Endothelial cell of umbilical vein (primary cell): ENCODE measurements around the gene WFDC6. TPM values are rescaled to one million over a fixed set of nuclear protein-coding genes. Genes with fewer than 3 reads are reported as not detected.

Experiments
- BruUV-seq: library from RNA; stranded (reverse); fragments of 400-500 nt; replicated peaks from 2 replicates; lab custom pipeline; 2021; lab: Mats Ljungman, UMichigan
- CTCF ChIA-PET: fragments of 300-600, 350-600 bp; sonication (Branson Sonifier 250); formaldehyde crosslinking; loops from one replicate; lab custom pipeline; 2021; ENCODE audit warnings: antibody characterized with exemption, inconsistent platforms; lab: Charles Lee
- POLR2A ChIA-PET: fragments of 300-600, 350-600 bp; sonication (Branson Sonifier 250); formaldehyde crosslinking; loops from one replicate; lab custom pipeline; 2021; ENCODE audit warnings: antibody characterized with exemption, inconsistent platforms; lab: Charles Lee
- DNase-seq: peaks from one replicate; pipeline ENCODE4 v3.0.0-alpha.2; 2011; ENCODE audit warnings: low read depth, low spot score
- FAIRE-seq: peaks from 2 replicates; lab custom pipeline; 2011; peaks lifted over from hg19 to GRCh38; lab: Jason Lieb, UNC
- H2AFZ ChIP-seq: 2 replicates; pipeline ENCODE4 v1.6.0; 2012; ENCODE audit warnings: low read depth, low read length, control low read depth, inconsistent platforms
- H3K27ac ChIP-seq: 2 replicates; pipeline ENCODE4 v1.5.1; 2011; ENCODE audit warnings: low read depth, mild to moderate bottlenecking, control low read depth, low read length, moderate library complexity; ENCODE audit not compliant: insufficient read depth
- H3K27me3 ChIP-seq, 2 experiments: 2 replicates each; pipeline versions ENCODE4 v1.6.0 to v1.6.1; 2011; ENCODE audit warnings: low read length in 2 of 2, mixed read lengths in 1 of 2; ENCODE audit not compliant: control insufficient read depth in 2 of 2, insufficient read depth in 2 of 2
- H3K36me3 ChIP-seq, 2 experiments: 2 replicates in 1 of 2; 3 replicates in 1 of 2; pipeline ENCODE4 v1.5.1; 2011; ENCODE audit warnings: low read length in 2 of 2, mild to moderate bottlenecking in 1 of 2, moderate library complexity in 1 of 2; ENCODE audit not compliant: control insufficient read depth in 2 of 2, insufficient read depth in 2 of 2; ENCODE audit errors: extremely low read depth in 1 of 2
- H3K4me1 ChIP-seq: 3 replicates; pipeline ENCODE4 v1.5.1; 2011; ENCODE audit warnings: mild to moderate bottlenecking, low read length; ENCODE audit not compliant: control insufficient read depth, insufficient read depth; ENCODE audit errors: extremely low read depth
- H3K4me2 ChIP-seq: 2 replicates; pipeline ENCODE4 v1.6.1; 2011; ENCODE audit warnings: low read length, control low read depth, mixed read lengths; ENCODE audit not compliant: insufficient read depth
- H3K4me3 ChIP-seq, 3 experiments: fragments of 200-600 bp in 1 of 3; sonication (generic), shearing (Covaris generic) in 1 of 3; replicated peaks in 1 of 3; 2 replicates each; pipeline ENCODE4 v1.5.1; 2011 to 2016; ENCODE audit warnings: control low read depth in 3 of 3, low read length in 3 of 3, mild to moderate bottlenecking in 2 of 3, inconsistent platforms in 1 of 3, low read depth in 1 of 3, moderate library complexity in 1 of 3; ENCODE audit not compliant: insufficient read depth in 1 of 3
- H3K79me2 ChIP-seq: 2 replicates; pipeline ENCODE4 v1.6.0; 2012; ENCODE audit warnings: low read length, inconsistent platforms; ENCODE audit not compliant: control insufficient read depth, insufficient read depth
- H3K9ac ChIP-seq: replicated peaks from 2 replicates; pipeline ENCODE3; 2011; ENCODE audit warnings: low read length, control low read depth; ENCODE audit not compliant: insufficient read depth; ENCODE audit errors: extremely low read depth
- H3K9me1 ChIP-seq: replicated peaks from 3 replicates; pipeline ENCODE4 v1.6.0; 2011; ENCODE audit warnings: mild to moderate bottlenecking, low read length; ENCODE audit not compliant: control insufficient read depth, insufficient read depth; ENCODE audit errors: extremely low read depth
- H3K9me3 ChIP-seq: replicated peaks from 2 replicates; pipeline ENCODE4 v1.5.1; 2012; ENCODE audit warnings: low read length, inconsistent platforms; ENCODE audit not compliant: control insufficient read depth, insufficient read depth
- H4K20me1 ChIP-seq: replicated peaks from 2 replicates; pipeline ENCODE3; 2011; ENCODE audit warnings: mild to moderate bottlenecking, low read length; ENCODE audit not compliant: control insufficient read depth, insufficient read depth; ENCODE audit errors: extremely low read depth
- CTCF ChIP-seq, 2 donors: IDR thresholded peaks; 1 replicate in 1 of 2; 2 replicates in 1 of 2; pipeline ENCODE4 v1.5.1; 2011; ENCODE audit warnings: low read length in 2 of 2, mild to moderate bottlenecking in 2 of 2, moderate library complexity in 2 of 2, control low read depth in 1 of 2, inconsistent platforms in 1 of 2, low read depth in 1 of 2; ENCODE audit not compliant: insufficient read depth in 1 of 2; ENCODE audit errors: extremely low read depth in 1 of 2
- EZH2 ChIP-seq: IDR thresholded peaks from 2 replicates; pipeline ENCODE4 v1.6.1; 2012; ENCODE audit warnings: borderline replicate concordance, low read depth, mild to moderate bottlenecking, moderate library complexity, low read length, inconsistent platforms; ENCODE audit not compliant: severe bottlenecking
- FOS ChIP-seq: IDR thresholded peaks from 2 replicates; pipeline ENCODE4 v1.6.1; 2011; ENCODE audit warnings: mild to moderate bottlenecking, low read length, moderate library complexity, borderline replicate concordance; ENCODE audit not compliant: insufficient read depth
- GATA2 ChIP-seq: IDR thresholded peaks from 2 replicates; pipeline ENCODE4 v1.7.0; 2011; ENCODE audit warnings: low read depth, mild to moderate bottlenecking, moderate library complexity, mixed read lengths, low read length; ENCODE audit not compliant: insufficient read length, insufficient read depth
- JUN ChIP-seq: IDR thresholded peaks from 2 replicates; pipeline ENCODE4 v1.6.1; 2011; ENCODE audit warnings: borderline replicate concordance, low read depth; ENCODE audit not compliant: insufficient read length, insufficient read depth
- MAX ChIP-seq: IDR thresholded peaks from 2 replicates; pipeline ENCODE4 v1.6.1; 2011; ENCODE audit not compliant: insufficient read depth, insufficient read length
- MYC ChIP-seq: IDR thresholded peaks from one replicate; pipeline ENCODE4 v1.6.1; 2011; ENCODE audit warnings: mild to moderate bottlenecking, low read depth, low read length
- POLR2A ChIP-seq: IDR thresholded peaks from 2 replicates; pipeline ENCODE4 v1.6.1; 2012; ENCODE audit warnings: low read depth, mild to moderate bottlenecking, control low read depth, low read length
- POLR2AphosphoS5 ChIP-seq: IDR thresholded peaks from 2 replicates; pipeline ENCODE4 v1.6.1; 2012; ENCODE audit warnings: low read depth, mild to moderate bottlenecking, control low read depth, low read length, moderate library complexity; ENCODE audit not compliant: insufficient read depth
- dilution Hi-C: fragments of 300-500 bp; cut with MboI; formaldehyde crosslinking; loops from one replicate; pipeline ENCODE4 v1.15.0; 2019; ENCODE audit warnings: low sequenced_read_pairs; ENCODE audit not compliant: extremely low pct_ligation_motif_present
- intact Hi-C: fragments of 100-400 bp; cut with micrococcal nuclease; formaldehyde crosslinking; loops from one replicate; pipeline ENCODE4 v1.10.0; 2022
- polyA plus RNA-seq, 4 experiments: library from polyadenylated mRNA; depleted of rRNA in 3 of 4; stranded (reverse) in 3 of 4; unstranded in 1 of 4; fragments of >200 nt; gene quantifications; 2 replicates each; pipeline versions ENCODE4 v1.2.1 to v1.2.3, GENCODE V29; 2011 to 2012; ENCODE audit warnings: missing spikeins in 1 of 4
- total RNA-seq: library from RNA; stranded (reverse); gene quantifications from 2 replicates; pipeline ENCODE4 v1.2.3, GENCODE V29; 2021

The WFDC6 gene
- total and polyA plus RNA-seq, 2 donors (not counting 3 experiments of a cell fraction or from before 2014, with no cell fraction given) = not detected

GRCh38 chr20:45576995-45577394 is 37.7 kb upstream of the WFDC6 start:
- no peak overlapping the region for H3K27ac ChIP-seq
- no peak for DNase-seq
- H3K27me3 ChIP-seq = peaks cover 0 to 7% of the 10 kb centered on the region in 2 experiments
- dilution Hi-C loops (no loop called here), intact Hi-C loops (no loop called here)
- FAIRE-seq = no peak
- H3K4me2 ChIP-seq = no peak overlapping the region
- no peaks in the 10 kb centered on the region for H3K9me3 ChIP-seq
- no peaks in the 10 kb centered on the region for H4K20me1 ChIP-seq
- TF ChIP-seq JUN (no peak), POLR2A (no peak), CTCF (IDR thresholded peaks at IDR 0.05; ENCODE audit: extremely low read depth in 1 of 2, insufficient read depth in 1 of 2, low read depth in 1 of 2, low read length in 2 of 2) (no peak), POLR2AphosphoS5 (no peak), FOS (no peak)
- H3K9me1 ChIP-seq = no peaks in the 10 kb centered on the region
- H3K4me1 ChIP-seq = no peaks in the 10 kb centered on the region
- BruUV-seq = no TSS peak
- no peak overlapping the region for H3K4me3 ChIP-seq
- ChIA-PET CTCF (interaction anchor here (1.1 kb wide), 1 partner anchor 53 kb away, joined by 3 read pairs; the partner anchor contains the start of gene WFDC10A), POLR2A (no interaction called here)
- no peaks in the 10 kb centered on the region for H3K79me2 ChIP-seq
- no peak overlapping the region for H2AFZ ChIP-seq
- H3K36me3 ChIP-seq = no peaks in the 10 kb centered on the region
- H3K9ac ChIP-seq = no peak overlapping the region

- DNase-seq (no peak), FAIRE-seq (no peak)
- Histone ChIP-seq H3K36me3 (no peaks in the 10 kb centered on the region), H3K4me2 (no peak overlapping the region), H3K27me3 (peaks cover 0 to 7% of the 10 kb centered on the region in 2 experiments), H3K9me1 (no peaks in the 10 kb centered on the region), H4K20me1 (no peaks in the 10 kb centered on the region), H3K27ac (no peak overlapping the region), H3K79me2 (no peaks in the 10 kb centered on the region), H3K9ac (no peak overlapping the region), H2AFZ (no peak overlapping the region), H3K4me1 (no peaks in the 10 kb centered on the region), H3K4me3 (no peak overlapping the region), H3K9me3 (no peaks in the 10 kb centered on the region)
- intact Hi-C loops (no loop called here), dilution Hi-C loops (no loop called here)
- BruUV-seq = no TSS peak
- TF ChIP-seq CTCF (IDR thresholded peaks at IDR 0.05; ENCODE audit: extremely low read depth in 1 of 2, insufficient read depth in 1 of 2, low read depth in 1 of 2, low read length in 2 of 2) (no peak), FOS (no peak), POLR2AphosphoS5 (no peak), POLR2A (no peak), MYC (no peak), EZH2 (no peak), MAX (no peak), JUN (no peak), GATA2 (no peak)
- CTCF ChIA-PET = no interaction called here
- POLR2A ChIA-PET = no interaction called here
These were observed 36.6 kb upstream of the WFDC6 start for GRCh38 chr20:45575931-45576330.
